HS-5 (cell line): ENCODE data around the gene OAS1.

Experiments used
- DNase-seq: peaks from one replicate; pipeline ENCODE4 v3.0.0-alpha.2; 2012; ENCODE audit warnings: low read depth

OAS1 gene

DNA sequence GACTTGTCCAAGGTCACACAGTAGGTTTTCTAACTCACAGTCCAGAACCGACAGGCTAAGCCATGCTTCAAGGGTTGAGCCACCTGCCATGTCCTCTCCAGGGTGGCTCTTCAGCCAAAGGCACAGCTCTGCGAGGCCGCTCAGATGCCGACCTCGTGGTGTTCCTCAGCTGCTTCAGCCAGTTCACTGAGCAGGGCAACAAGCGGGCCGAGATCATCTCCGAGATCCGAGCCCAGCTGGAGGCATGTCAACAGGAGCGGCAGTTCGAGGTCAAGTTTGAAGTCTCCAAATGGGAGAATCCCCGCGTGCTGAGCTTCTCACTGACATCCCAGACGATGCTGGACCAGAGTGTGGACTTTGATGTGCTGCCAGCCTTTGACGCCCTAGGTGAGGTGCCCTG lies 58.9 kb downstream of the OAS1 start:
- no peak for DNase-seq

GRCh38 chr12:112967306-112967705 lies 60.5 kb downstream of the OAS1 start:
- DNase-seq, result no peak

GRCh38 chr12:112967858-112968257 lies 61.1 kb downstream of the OAS1 start:
- no peak for DNase-seq
